H9 (cell line): Measurements from ENCODE around the gene CBLN2. TPM values are rescaled to one million over a fixed set of nuclear protein-coding genes. Genes with fewer than 3 reads are reported as not detected.

ENCODE experiments used
- DNase-seq: peaks from one replicate; pipeline ENCODE4 v3.0.0-alpha.2; 2017
- H2AFZ ChIP-seq: one replicate; pipeline ENCODE4 v1.6.1; 2013; ENCODE audit warnings: mild to moderate bottlenecking, low read length, control low read depth, moderate library complexity
- H2AK5ac ChIP-seq: 2 replicates; pipeline ENCODE4 v1.6.1; 2013; ENCODE audit warnings: low read length, control low read depth, mixed read lengths; ENCODE audit not compliant: insufficient read length
- H2BK120ac ChIP-seq: one replicate; pipeline ENCODE4 v1.6.1; 2013; ENCODE audit warnings: low read depth, mild to moderate bottlenecking, low read length, control low read depth, inconsistent platforms; ENCODE audit not compliant: poor library complexity, severe bottlenecking
- H2BK12ac ChIP-seq: 2 replicates; pipeline ENCODE4 v1.6.1; 2013; ENCODE audit warnings: low read length, control low read depth, mixed read lengths, low read depth; ENCODE audit not compliant: insufficient read length
- H2BK15ac ChIP-seq: 2 replicates; pipeline ENCODE4 v1.6.1; 2013; ENCODE audit warnings: low read depth, low read length, control low read depth
- H2BK20ac ChIP-seq: one replicate; pipeline ENCODE4 v1.6.1; 2013; ENCODE audit warnings: low read depth, mild to moderate bottlenecking, low read length, control low read depth, inconsistent platforms; ENCODE audit not compliant: poor library complexity, severe bottlenecking
- H2BK5ac ChIP-seq: 2 replicates; pipeline ENCODE4 v1.6.1; 2013; ENCODE audit warnings: low read length, control low read depth, mixed read lengths; ENCODE audit not compliant: insufficient read length
- H3K14ac ChIP-seq: 2 replicates; pipeline ENCODE4 v1.6.1; 2013; ENCODE audit warnings: low read length, control low read depth; ENCODE audit not compliant: insufficient read depth
- H3K18ac ChIP-seq: 2 replicates; pipeline ENCODE4 v1.6.1; 2013; ENCODE audit warnings: low read depth, mild to moderate bottlenecking, mixed read lengths, low read length, control low read depth; ENCODE audit not compliant: insufficient read length
- H3K23ac ChIP-seq: 2 replicates; pipeline ENCODE4 v1.6.1; 2013; ENCODE audit warnings: low read length, control low read depth, mixed read lengths, low read depth; ENCODE audit not compliant: insufficient read length
- H3K23me2 ChIP-seq: 2 replicates; pipeline ENCODE4 v1.6.1; 2013; ENCODE audit warnings: low read depth, mild to moderate bottlenecking, mixed read lengths, low read length, control low read depth; ENCODE audit not compliant: insufficient read length, poor library complexity, severe bottlenecking
- H3K27ac ChIP-seq: 2 replicates; pipeline ENCODE4 v1.5.1; 2013; ENCODE audit warnings: low read length, control low read depth, mixed read lengths, low read depth; ENCODE audit not compliant: insufficient read length
- H3K27me3 ChIP-seq: 2 replicates; pipeline ENCODE4 v1.6.1; 2013; ENCODE audit warnings: low read length, control low read depth, inconsistent platforms; ENCODE audit not compliant: insufficient read depth
- H3K4ac ChIP-seq: 2 replicates; pipeline ENCODE4 v1.6.1; 2013; ENCODE audit warnings: low read depth, mild to moderate bottlenecking, control low read depth, inconsistent platforms, low read length, moderate library complexity
- H3K4me1 ChIP-seq: 2 replicates; pipeline ENCODE4 v1.6.1; 2013; ENCODE audit warnings: low read length, control low read depth, inconsistent platforms; ENCODE audit not compliant: insufficient read depth
- H3K4me2 ChIP-seq: 2 replicates; pipeline ENCODE4 v1.6.1; 2013; ENCODE audit warnings: low read length, control low read depth, mixed read lengths; ENCODE audit not compliant: insufficient read length, insufficient read depth
- H3K56ac ChIP-seq: 2 replicates; pipeline ENCODE4 v1.6.1; 2013; ENCODE audit warnings: low read depth, mild to moderate bottlenecking, mixed read lengths, low read length, control low read depth; ENCODE audit not compliant: insufficient read length
- H3K79me1 ChIP-seq: 2 replicates; pipeline ENCODE4 v1.6.1; 2013; ENCODE audit warnings: low read depth, mild to moderate bottlenecking, moderate library complexity, low read length, control low read depth, inconsistent platforms; ENCODE audit not compliant: insufficient read depth, poor library complexity, severe bottlenecking
- H3K79me2 ChIP-seq: 2 replicates; pipeline ENCODE4 v1.6.1; 2013; ENCODE audit warnings: low read length, control low read depth, inconsistent platforms; ENCODE audit not compliant: insufficient read depth
- H3K9ac ChIP-seq: 2 replicates; pipeline ENCODE4 v1.6.1; 2013; ENCODE audit warnings: low read length, control low read depth, mixed read lengths; ENCODE audit not compliant: insufficient read length; ENCODE audit errors: extremely low read depth
- H3K9me3 ChIP-seq: one replicate; pipeline ENCODE4 v1.6.1; 2013; ENCODE audit warnings: low read depth, low read length, inconsistent platforms; ENCODE audit not compliant: control insufficient read depth
- H3T11ph ChIP-seq: one replicate; pipeline ENCODE4 v1.6.1; 2013; ENCODE audit warnings: mild to moderate bottlenecking, low read length, control low read depth, inconsistent platforms
- H4K20me1 ChIP-seq: one replicate; pipeline ENCODE4 v1.6.1; 2013; ENCODE audit not compliant: control insufficient read depth, insufficient read length, insufficient read depth
- H4K5ac ChIP-seq: 2 replicates; pipeline ENCODE4 v1.6.1; 2013; ENCODE audit warnings: low read depth, mild to moderate bottlenecking, mixed read lengths, low read length, control low read depth; ENCODE audit not compliant: insufficient read length
- H4K8ac ChIP-seq: replicated peaks from 2 replicates; pipeline ENCODE4 v1.6.1; 2013; ENCODE audit warnings: low read length, control low read depth, mixed read lengths, low read depth; ENCODE audit not compliant: insufficient read length
- H4K91ac ChIP-seq: 2 replicates; pipeline ENCODE4 v1.6.1; 2013; ENCODE audit warnings: low read depth, mild to moderate bottlenecking, moderate library complexity, mixed read lengths, low read length, control low read depth; ENCODE audit not compliant: insufficient read length
- H3K27ac Mint-ChIP-seq, 3 experiments: 2 replicates in 2 of 3; 3 replicates in 1 of 3; pipeline ENCODE4 v1.8.0; 2020 to 2021; ENCODE audit warnings: mixed read lengths in 3 of 3, mild to moderate bottlenecking in 1 of 3, moderate library complexity in 1 of 3
- H3K27me3 Mint-ChIP-seq: 2 replicates; pipeline ENCODE4 v1.8.0; 2021; ENCODE audit warnings: low read depth, mild to moderate bottlenecking, moderate library complexity, mixed read lengths
- H3K36me3 Mint-ChIP-seq, 3 experiments: 2 replicates in 2 of 3; 3 replicates in 1 of 3; pipeline ENCODE4 v1.8.0; 2020 to 2021; ENCODE audit warnings: low read depth in 3 of 3, mixed read lengths in 3 of 3; ENCODE audit not compliant: insufficient read depth in 1 of 3
- H3K4me1 Mint-ChIP-seq, 2 experiments: 2 replicates each; pipeline ENCODE4 v1.8.0; 2020; ENCODE audit warnings: mixed read lengths in 2 of 2
- H3K4me3 Mint-ChIP-seq, 2 experiments: 2 replicates in 1 of 2; 3 replicates in 1 of 2; pipeline ENCODE4 v1.8.0; 2020 to 2021; ENCODE audit warnings: mild to moderate bottlenecking in 2 of 2, mixed read lengths in 2 of 2, moderate library complexity in 1 of 2
- H3K9me3 Mint-ChIP-seq, 2 experiments: 2 replicates in 1 of 2; 3 replicates in 1 of 2; pipeline ENCODE4 v1.8.0; 2020; ENCODE audit warnings: mild to moderate bottlenecking in 2 of 2, mixed read lengths in 2 of 2, moderate library complexity in 1 of 2
- WGBS: extraction: QIAGEN DNeasy Blood & Tissue Kit; methylation state at CpG from one replicate; pipeline ENCODE4 v1.1.7; 2013; ENCODE audit warnings: missing lambda C conversion rate, low lambda C conversion rate, mixed read lengths; ENCODE audit not compliant: insufficient read length; ENCODE audit errors: extremely low coverage; 5-methylcytosine and 5-hydroxymethylcytosine counted together
- total RNA-seq: library from RNA; stranded (reverse); gene quantifications from 2 replicates; pipeline ENCODE4 v1.2.1, GENCODE V29; 2021
- TF ChIP-seq, protein P1 (sequence below): fragments of 200-600 bp; sonication (generic); conservative IDR thresholded peaks from 3 replicates; pipeline ENCODE4 v1.8.0; 2021; ENCODE audit warnings: antibody characterized with exemption, mild to moderate bottlenecking

Gene CBLN2
- total RNA-seq, 1 experiment from 2014 or later: not detected

DNA sequence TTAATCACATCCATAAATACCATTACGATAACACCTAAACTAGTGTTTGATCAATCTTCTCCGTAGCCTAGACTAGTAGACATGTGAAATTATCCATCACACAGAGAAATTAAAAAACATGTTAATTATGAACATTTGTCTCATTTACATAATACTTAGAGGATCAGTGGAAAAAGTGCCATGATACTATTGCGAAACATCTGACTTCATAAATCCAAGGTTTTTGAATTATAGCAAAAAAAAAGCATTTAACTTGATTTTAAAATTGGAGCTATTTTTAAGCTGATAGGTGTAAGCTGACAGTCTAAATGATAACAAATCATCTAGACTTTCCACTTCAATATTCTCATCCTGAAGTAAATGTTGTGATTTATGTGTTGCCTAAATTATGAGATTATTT is 51.6 kb downstream of the CBLN2 start:
- no CpG with 5 or more reads among the region's 3 CpGs for WGBS
- Histone ChIP-seq H3K23me2 (no peaks in the 10 kb centered on the region), H3K14ac (no peak overlapping the region), H4K20me1 (no peaks in the 10 kb centered on the region), H3K9me3 (no peaks in the 10 kb centered on the region), H2BK20ac (no peak overlapping the region), H3K79me2 (no peaks in the 10 kb centered on the region), H4K5ac (no peak overlapping the region), H2AK5ac (no peak overlapping the region), H2BK5ac (no peak overlapping the region), H3K4ac (no peak overlapping the region), H3K56ac (no peak overlapping the region), H4K8ac (no peak overlapping the region), H3K27me3 (no peaks in the 10 kb centered on the region), H3K79me1 (no peaks in the 10 kb centered on the region), H3K4me2 (no peak overlapping the region), H3K18ac (no peak overlapping the region), H2AFZ (no peak overlapping the region), H2BK12ac (no peak overlapping the region), H3K27ac (no peak overlapping the region), H3K23ac (no peak overlapping the region), H3K9ac (no peak overlapping the region), H4K91ac (no peak overlapping the region), H2BK120ac (no peak overlapping the region), H2BK15ac (no peak overlapping the region), H3K4me1 (no peaks in the 10 kb centered on the region), H3T11ph (no peak overlapping the region)
- TF ChIP-seq, protein P1, sequence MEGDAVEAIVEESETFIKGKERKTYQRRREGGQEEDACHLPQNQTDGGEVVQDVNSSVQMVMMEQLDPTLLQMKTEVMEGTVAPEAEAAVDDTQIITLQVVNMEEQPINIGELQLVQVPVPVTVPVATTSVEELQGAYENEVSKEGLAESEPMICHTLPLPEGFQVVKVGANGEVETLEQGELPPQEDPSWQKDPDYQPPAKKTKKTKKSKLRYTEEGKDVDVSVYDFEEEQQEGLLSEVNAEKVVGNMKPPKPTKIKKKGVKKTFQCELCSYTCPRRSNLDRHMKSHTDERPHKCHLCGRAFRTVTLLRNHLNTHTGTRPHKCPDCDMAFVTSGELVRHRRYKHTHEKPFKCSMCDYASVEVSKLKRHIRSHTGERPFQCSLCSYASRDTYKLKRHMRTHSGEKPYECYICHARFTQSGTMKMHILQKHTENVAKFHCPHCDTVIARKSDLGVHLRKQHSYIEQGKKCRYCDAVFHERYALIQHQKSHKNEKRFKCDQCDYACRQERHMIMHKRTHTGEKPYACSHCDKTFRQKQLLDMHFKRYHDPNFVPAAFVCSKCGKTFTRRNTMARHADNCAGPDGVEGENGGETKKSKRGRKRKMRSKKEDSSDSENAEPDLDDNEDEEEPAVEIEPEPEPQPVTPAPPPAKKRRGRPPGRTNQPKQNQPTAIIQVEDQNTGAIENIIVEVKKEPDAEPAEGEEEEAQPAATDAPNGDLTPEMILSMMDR: no peak
- no peak for DNase-seq
- Mint-ChIP-seq H3K4me1 (no peaks in the 10 kb centered on the region), H3K36me3 (no peaks in the 10 kb centered on the region), H3K27ac (no peak overlapping the region), H3K4me3 (no peak overlapping the region), H3K9me3 (no peaks in the 10 kb centered on the region), H3K27me3 (no peaks in the 10 kb centered on the region; the same call in 1 of the 2 replicates)
